HG03103 (cell line): ENCODE data around the gene ASAP2.

ENCODE experiments used
- ATAC-seq: cut with Tn5 transposase; IDR thresholded peaks from one replicate; pipeline ENCODE4 v1.9.1; 2021; ENCODE audit warnings: low read depth; ENCODE audit not compliant: unreplicated experiment

The ASAP2 gene

GRCh38 chr2:9365498-9366019 lies 158.9 kb downstream of the ASAP2 start:
- ATAC-seq, result no peak

DNA sequence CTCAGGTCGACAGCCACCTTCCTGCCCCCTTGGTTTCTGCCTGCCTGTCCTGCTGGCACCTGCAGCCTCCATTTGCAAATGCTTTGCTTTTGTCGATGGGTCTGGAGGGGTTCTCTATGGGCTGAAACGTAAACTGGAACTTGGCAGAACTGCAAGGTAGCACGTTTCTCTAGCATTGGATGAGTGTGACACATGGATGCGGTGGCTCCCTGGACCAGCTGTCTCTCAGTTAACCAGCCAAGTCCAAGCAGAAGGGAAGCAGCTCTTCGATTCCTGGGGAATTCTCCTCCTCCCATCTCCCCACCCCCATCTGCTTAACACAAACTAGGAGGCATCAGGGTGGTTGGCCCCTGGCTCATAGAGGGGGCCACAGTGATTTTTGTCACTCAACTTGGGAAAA lies 159.4 kb downstream of the ASAP2 start:
- no peak for ATAC-seq

GRCh38 chr2:9370746-9371145 lies 164.1 kb downstream of the ASAP2 start:
- no peak for ATAC-seq

GRCh38 chr2:9373047-9373446 lies 166.4 kb downstream of the ASAP2 start:
- ATAC-seq, result no peak

GRCh38 chr2:9373476-9373875 lies 166.9 kb downstream of the ASAP2 start:
- ATAC-seq, result no peak

DNA sequence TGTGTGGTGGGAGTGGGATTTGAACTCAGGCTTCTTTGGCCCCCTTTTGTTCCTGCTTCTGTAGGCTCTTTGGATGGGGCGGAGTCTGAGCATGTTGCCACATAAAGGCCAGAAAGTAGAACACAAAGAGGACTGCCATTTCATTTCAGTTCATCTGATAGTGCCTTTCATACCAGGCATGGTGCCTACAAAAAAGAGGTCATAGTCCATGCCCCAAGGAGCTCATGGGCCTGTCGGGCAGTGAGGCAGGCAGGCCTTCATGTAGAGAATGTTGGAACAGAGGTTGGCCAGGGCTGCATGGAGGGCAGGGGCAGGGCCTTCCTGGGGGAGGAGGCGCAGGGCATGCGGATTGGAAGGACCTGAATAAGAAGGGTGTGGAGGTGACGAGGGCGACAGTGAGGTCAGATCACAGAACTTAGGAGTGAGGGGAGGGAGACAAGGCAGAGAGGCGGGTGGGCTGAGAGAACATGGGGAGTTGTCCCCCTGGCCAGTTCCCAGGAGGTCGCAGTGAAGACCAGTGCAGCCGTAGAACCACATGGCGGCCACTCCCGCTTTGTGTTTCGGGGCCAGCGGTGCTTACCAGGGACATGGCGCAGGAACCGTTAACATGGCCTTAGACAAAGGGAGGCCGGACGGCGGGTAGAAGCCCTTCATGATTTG lies 167.6 kb downstream of the ASAP2 start:
- no peak for ATAC-seq

DNA sequence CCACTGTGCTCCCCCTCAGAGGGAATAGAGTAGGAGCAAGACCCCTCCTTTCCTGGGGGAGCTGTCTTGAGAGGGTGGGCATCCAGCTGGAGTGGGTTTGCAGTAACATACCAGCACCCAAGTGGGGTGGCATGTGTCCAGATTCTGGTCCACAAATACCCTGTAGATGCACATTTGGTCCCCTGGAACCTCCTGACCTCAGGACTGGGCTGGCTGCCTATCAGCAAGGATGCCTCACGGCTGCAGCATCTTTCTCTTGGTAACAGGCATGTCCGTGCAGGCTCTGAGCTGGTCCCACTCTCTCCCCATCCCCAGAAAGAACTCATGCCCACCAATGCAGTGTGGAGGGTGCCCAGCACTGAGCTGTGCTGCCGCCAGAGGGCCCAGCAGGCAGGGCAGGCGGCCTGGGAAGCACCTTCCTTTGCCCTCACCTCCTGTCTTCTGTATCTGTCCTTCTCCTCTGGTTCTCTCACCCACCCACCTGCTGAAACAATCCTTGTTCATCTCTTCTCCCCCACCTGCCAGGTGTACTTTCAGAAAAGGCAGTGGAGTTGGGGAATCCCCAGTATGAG lies 169.3 kb downstream of the ASAP2 start:
- ATAC-seq, result no peak

GRCh38 chr2:9377461-9378097 lies 171.0 kb downstream of the ASAP2 start:
- no peak for ATAC-seq

GRCh38 chr2:9378433-9379390 lies 172.1 kb downstream of the ASAP2 start:
- ATAC-seq, result no peak

GRCh38 chr2:9379391-9379755 lies 172.8 kb downstream of the ASAP2 start:
- ATAC-seq, result no peak

- ATAC-seq, result no peak
These were observed 174.4 kb downstream of the ASAP2 start for GRCh38 chr2:9380702-9381628.

- no peak for ATAC-seq
These were observed 176.1 kb downstream of the ASAP2 start for GRCh38 chr2:9382604-9383235.

GRCh38 chr2:9384521-9384920 lies 177.9 kb downstream of the ASAP2 start:
- no peak for ATAC-seq

- no peak for ATAC-seq
These were observed 179.2 kb downstream of the ASAP2 start for GRCh38 chr2:9385841-9386240.

- no peak for ATAC-seq
These were observed 181.6 kb downstream of the ASAP2 start for GRCh38 chr2:9388199-9388681.

DNA sequence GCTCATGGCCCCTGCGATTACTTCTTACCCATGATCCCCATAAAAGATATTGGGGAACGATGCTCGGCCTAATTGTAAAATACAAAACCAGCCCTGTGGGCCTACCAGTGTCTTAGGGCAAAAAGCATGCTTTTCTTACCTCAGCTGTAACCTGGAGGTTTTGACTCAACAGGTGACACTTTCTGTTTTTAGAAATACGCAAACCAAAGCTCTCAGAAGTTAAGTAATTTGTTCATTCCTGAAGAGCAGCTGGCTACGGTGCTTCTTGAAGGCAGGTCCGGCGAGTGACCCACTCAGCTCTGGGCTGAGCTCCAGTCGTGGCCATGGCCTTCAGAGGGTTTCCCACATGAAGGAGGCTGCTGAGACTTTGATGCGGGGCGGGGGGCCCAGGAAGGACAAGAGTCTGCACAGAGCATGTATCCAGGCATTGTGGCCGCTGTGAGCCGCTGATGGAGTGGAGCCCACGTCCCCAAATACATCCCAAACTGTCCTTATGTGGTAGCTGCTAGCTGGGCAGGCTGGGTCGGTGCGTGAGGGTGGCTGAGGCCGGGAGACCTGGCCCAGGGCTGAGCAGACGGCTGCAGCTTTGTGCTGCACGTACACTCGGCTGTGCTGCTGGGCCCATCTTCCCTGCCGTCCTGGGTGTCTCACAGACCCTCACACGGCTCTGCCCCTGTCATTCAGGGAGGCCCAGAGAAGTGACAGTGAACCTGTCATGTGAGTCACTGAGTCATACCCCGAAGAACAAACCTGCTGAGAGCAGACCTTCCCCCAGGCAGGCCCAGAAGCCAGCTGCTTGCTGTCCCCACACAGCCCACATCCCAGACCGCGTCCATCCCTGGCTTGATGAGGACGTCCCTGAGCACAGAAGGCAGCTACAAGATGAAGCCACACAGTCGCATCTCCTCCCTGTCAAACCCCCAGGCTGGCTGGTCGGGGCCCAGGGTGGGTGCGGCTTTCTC lies 182.6 kb downstream of the ASAP2 start:
- no peak for ATAC-seq

DNA sequence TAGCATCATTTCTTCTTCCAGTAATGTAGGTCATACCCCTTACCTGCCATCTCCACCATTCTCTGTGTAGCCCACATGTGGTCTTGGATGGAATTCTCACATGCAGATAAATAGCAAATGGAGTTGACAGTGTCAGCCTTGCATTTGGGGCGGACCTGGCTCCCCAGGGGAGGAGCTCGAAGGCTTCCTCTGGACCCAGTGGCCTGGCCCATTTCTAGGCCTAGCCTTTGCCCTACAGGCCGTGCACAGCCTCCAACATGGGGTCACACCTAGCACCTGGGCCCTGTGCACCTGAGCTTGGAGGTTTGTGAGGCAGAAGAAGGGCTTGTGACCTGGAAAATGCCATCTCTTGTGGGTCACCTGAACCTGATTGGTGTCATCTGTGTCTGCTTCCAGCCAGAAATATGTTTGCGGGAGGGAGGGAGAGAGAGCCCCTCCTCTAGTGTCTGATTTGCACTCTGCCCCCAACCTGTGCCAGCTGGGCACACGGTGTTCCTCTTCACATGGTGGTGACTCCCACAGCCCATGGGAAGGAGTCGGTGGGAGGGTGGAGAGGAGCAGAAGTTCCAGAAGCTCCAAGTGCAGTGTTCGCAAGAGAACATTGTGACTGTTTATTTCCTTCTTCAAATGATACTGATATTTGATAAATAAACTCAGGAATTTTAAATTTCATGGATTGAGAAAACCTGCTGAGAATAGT lies 183.7 kb downstream of the ASAP2 start:
- no peak for ATAC-seq
